ENCODE measurements around the gene MUSK. TPM values are rescaled to one million over a fixed set of nuclear protein-coding genes. Genes with fewer than 3 reads are reported as not detected.

MUSK gene
- total RNA-seq, 1 donor from 2014 or later: 0.24 TPM

DNA sequence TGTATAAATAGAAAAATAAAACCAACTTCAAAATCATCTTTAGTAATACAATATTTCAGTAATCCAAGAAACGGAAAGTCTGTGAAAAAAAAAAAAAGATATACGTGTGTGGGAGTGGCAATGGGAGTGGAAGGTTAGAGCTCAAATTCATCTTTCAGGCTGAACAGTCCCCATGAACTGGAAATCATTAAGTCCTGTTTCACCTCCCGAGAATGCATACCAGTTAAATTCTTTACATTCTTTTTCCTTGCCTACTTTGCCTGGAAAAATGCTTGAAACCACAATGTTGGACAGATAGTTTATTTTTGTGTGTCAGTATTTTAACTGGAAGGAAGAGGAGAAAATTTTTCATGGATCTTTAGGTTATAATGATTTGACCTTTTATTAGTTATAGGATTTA, 166.8 kb downstream of the MUSK start:
- Mint-ChIP-seq H3K9me3 (peaks cover 5% of the 10 kb centered on the region), H3K36me3 (no peaks in the 10 kb centered on the region), H3K27ac (no peak overlapping the region), H3K27me3 (ENCODE audit: insufficient read depth, low read depth) (no peaks in the 10 kb centered on the region), H3K4me3 (no peak overlapping the region), H3K4me1 (peaks cover 10% of the 10 kb centered on the region)
- Histone ChIP-seq H3K4me3 (no peak overlapping the region), H3K79me2 (ENCODE audit: low read depth) (no peaks in the 10 kb centered on the region), H3K4me2 (no peak overlapping the region), H3K27me3 (no peaks in the 10 kb centered on the region), H3K27ac (no peak overlapping the region), H4K20me1 (ENCODE audit: low read depth) (no peaks in the 10 kb centered on the region), H2AFZ (replicated peaks) (no peak overlapping the region), H3K36me3 (no peaks in the 10 kb centered on the region), H3K4me1 (no peaks in the 10 kb centered on the region), H3F3A (ENCODE audit: low read depth) (no peaks in the 10 kb centered on the region), H3K9me3 (ENCODE audit: low read depth) (no peaks in the 10 kb centered on the region), H3K9ac (no peak overlapping the region)
- DNase-seq (ENCODE audit: low spot score): no peak
- TF ChIP-seq EZH2phosphoT487 (IDR thresholded peaks at IDR 0.05) (no peak), EZH2 (IDR thresholded peaks at IDR 0.05) (no peak), CTCF (IDR thresholded peaks at IDR 0.05) (no peak)

DNA sequence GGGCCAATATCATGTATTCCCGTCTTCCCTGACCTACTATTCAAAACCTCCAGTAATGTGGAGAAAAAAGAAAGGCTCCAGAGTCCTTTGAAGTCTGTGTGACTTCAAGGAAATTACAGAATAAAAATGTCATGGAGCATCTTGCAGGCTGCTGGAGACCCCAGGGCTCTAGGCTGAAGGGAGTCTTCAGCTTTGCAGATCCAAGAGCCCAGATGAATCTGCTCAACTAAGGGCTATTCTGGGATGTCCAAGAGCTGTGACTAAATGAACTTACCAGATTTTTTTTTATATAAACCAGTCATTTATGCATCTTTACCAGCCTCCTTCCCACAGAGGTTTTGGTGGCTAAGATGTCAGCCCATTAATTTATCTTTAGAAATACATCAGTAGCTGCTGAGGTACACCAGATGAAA, 167.3 kb downstream of the MUSK start:
- H3F3A ChIP-seq (ENCODE audit: low read depth): no peaks in the 10 kb centered on the region
- H3K4me3 ChIP-seq: no peak overlapping the region
- H3K36me3 Mint-ChIP-seq: no peaks in the 10 kb centered on the region
- H3K4me1 Mint-ChIP-seq: peaks cover 7% of the 10 kb centered on the region
- H3K27ac ChIP-seq: no peak overlapping the region
- H2AFZ ChIP-seq (replicated peaks): no peak overlapping the region
- H3K79me2 ChIP-seq (ENCODE audit: low read depth): no peaks in the 10 kb centered on the region
- TF ChIP-seq EZH2 (IDR thresholded peaks at IDR 0.05) (no peak), CTCF (IDR thresholded peaks at IDR 0.05) (no peak), EZH2phosphoT487 (IDR thresholded peaks at IDR 0.05) (no peak)
- peaks cover 1% of the 10 kb centered on the region for H3K9me3 Mint-ChIP-seq
- no peaks in the 10 kb centered on the region for H3K9me3 ChIP-seq (ENCODE audit: low read depth)
- no peaks in the 10 kb centered on the region for H3K27me3 ChIP-seq
- no peaks in the 10 kb centered on the region for H3K27me3 Mint-ChIP-seq (ENCODE audit: insufficient read depth, low read depth)
- no peak for DNase-seq (ENCODE audit: low spot score)
- no peak overlapping the region for H3K9ac ChIP-seq
- no peak overlapping the region for H3K4me3 Mint-ChIP-seq
- no peaks in the 10 kb centered on the region for H3K36me3 ChIP-seq
- no peaks in the 10 kb centered on the region for H4K20me1 ChIP-seq (ENCODE audit: low read depth)
- no peak overlapping the region for H3K4me2 ChIP-seq
- H3K4me1 ChIP-seq: no peaks in the 10 kb centered on the region
- no peak overlapping the region for H3K27ac Mint-ChIP-seq

- Mint-ChIP-seq H3K27me3 (ENCODE audit: insufficient read depth, low read depth) (no peaks in the 10 kb centered on the region), H3K27ac (no peak overlapping the region), H3K36me3 (no peaks in the 10 kb centered on the region), H3K4me1 (peaks cover 6% of the 10 kb centered on the region), H3K4me3 (no peak overlapping the region), H3K9me3 (no peaks in the 10 kb centered on the region)
- Histone ChIP-seq H3K9me3 (ENCODE audit: low read depth) (no peaks in the 10 kb centered on the region), H3K27ac (no peak overlapping the region), H4K20me1 (ENCODE audit: low read depth) (no peaks in the 10 kb centered on the region), H3K36me3 (no peaks in the 10 kb centered on the region), H2AFZ (replicated peaks) (no peak overlapping the region), H3K27me3 (no peaks in the 10 kb centered on the region), H3K9ac (no peak overlapping the region), H3K4me3 (no peak overlapping the region), H3K79me2 (ENCODE audit: low read depth) (no peaks in the 10 kb centered on the region), H3K4me2 (no peak overlapping the region), H3K4me1 (no peaks in the 10 kb centered on the region), H3F3A (ENCODE audit: low read depth) (no peaks in the 10 kb centered on the region)
- TF ChIP-seq EZH2phosphoT487 (IDR thresholded peaks at IDR 0.05): no peak
- TF ChIP-seq CTCF (IDR thresholded peaks at IDR 0.05): no peak
- no peak for TF ChIP-seq EZH2 (IDR thresholded peaks at IDR 0.05)
- no peak for DNase-seq (ENCODE audit: low spot score)
These were observed 168.9 kb downstream of the MUSK start for GRCh38 chr9:110837401-110838005.

Measured in neural progenitor cell (in vitro differentiated cells).